ENCODE measurements around the gene PGAM2. TPM values are rescaled to one million over a fixed set of nuclear protein-coding genes. Genes with fewer than 3 reads are reported as not detected.

The PGAM2 gene
- total and polyA plus RNA-seq, 2 of the 4 experiments (the other 2 are of a cell fraction): not detected

GRCh38 chr7:44058759-44059218, 6.6 kb downstream of the PGAM2 start:
- H3K56ac ChIP-seq (ENCODE audit: extremely low read depth, insufficient read depth, low read length): no peak overlapping the region
- H4K8ac ChIP-seq (ENCODE audit: low read depth in 2 of 2, low read length in 2 of 2): no peak overlapping the region
- H3K79me1 ChIP-seq (ENCODE audit: low read depth in 1 of 2, low read length in 2 of 2): peaks cover 15 to 19% of the 10 kb centered on the region in 2 experiments
- peaks cover 29% of the 10 kb centered on the region for H4K20me1 ChIP-seq (ENCODE audit: insufficient read depth, low read length)
- ChIA-PET CTCF (no interaction called here), POLR2A (ENCODE audit: unreplicated experiment) (no interaction called here)
- no peak overlapping the region for H2AK9ac ChIP-seq (replicated peaks; ENCODE audit: low read depth, low read length, poor library complexity)
- H3K27me3 ChIP-seq (ENCODE audit: control insufficient read depth, insufficient read depth, low read length): no peaks in the 10 kb centered on the region
- H2BK120ac ChIP-seq (ENCODE audit: low read depth, low read length): no peak overlapping the region
- H3K4ac ChIP-seq (ENCODE audit: low read depth, low read length): no peak overlapping the region
- no peak overlapping the region for H3K4me2 ChIP-seq (ENCODE audit: low read depth, low read length)
- WGBS, 2 experiments (ENCODE audit: extremely low coverage in 2 of 2, insufficient read length in 1 of 2): no CpG with 5 or more reads among the region's 7 CpGs
- in situ Hi-C loops (cut with MboI; ENCODE audit: low sequenced_read_pairs) (no loop called here), dilution Hi-C loops (cut with HindIII; ENCODE audit: low sequenced_read_pairs, unreplicated experiment) (no loop called here), intact Hi-C loops (cut with micrococcal nuclease) (no loop called here)
- H4K5ac ChIP-seq (ENCODE audit: low read depth, low read length): no peak overlapping the region
- no peaks in the 10 kb centered on the region; the same call in 1 of the 2 replicates for H3K9me1 ChIP-seq (ENCODE audit: insufficient read depth, low read length)
- H4K91ac ChIP-seq (ENCODE audit: insufficient read depth, low read depth, low read length): no peak overlapping the region
- H3K9ac ChIP-seq (ENCODE audit: low read depth, low read length): no peak overlapping the region
- no peak overlapping the region for H3K14ac ChIP-seq (replicated peaks; ENCODE audit: low read depth, low read length)
- H3K18ac ChIP-seq (ENCODE audit: low read depth, low read length): no peak overlapping the region
- H2BK20ac ChIP-seq (ENCODE audit: low read depth, low read length): no peak overlapping the region
- no peak overlapping the region for H3K23ac ChIP-seq (ENCODE audit: low read depth, low read length)
- H3K4me3 ChIP-seq (ENCODE audit: insufficient read depth, low read depth, low read length): no peak overlapping the region
- no peak overlapping the region for H2BK5ac ChIP-seq (ENCODE audit: low read depth, low read length, poor library complexity, severe bottlenecking)
- DNase-seq: no peak
- no peaks in the 10 kb centered on the region for H3K9me3 ChIP-seq (ENCODE audit: control insufficient read depth, insufficient read depth, low read length)
- ATAC-seq (ENCODE audit: low read depth): no peak
- no peaks in the 10 kb centered on the region for H3K4me1 ChIP-seq (ENCODE audit: control insufficient read depth, insufficient read depth, low read length)
- peaks cover 64% of the 10 kb centered on the region for H3K36me3 ChIP-seq (ENCODE audit: control insufficient read depth, insufficient read depth, low read length)
- BruUV-seq (replicated peaks): no TSS peak
- H2BK15ac ChIP-seq (ENCODE audit: low read depth, low read length): no peak overlapping the region
- TF ChIP-seq MAFK (IDR thresholded peaks at IDR 0.05; ENCODE audit: low read depth, low read length): no peak
- no peak for TF ChIP-seq POLR2A (IDR thresholded peaks at IDR 0.05; ENCODE audit: low read depth, low read length)
- no peak for TF ChIP-seq CTCF (conservative IDR thresholded peaks at IDR 0.05; ENCODE audit: low read depth, low read length)
- TF ChIP-seq CEBPB (IDR thresholded peaks at IDR 0.05; ENCODE audit: low read depth, low read length): no peak
- no peak for TF ChIP-seq FOS (IDR thresholded peaks at IDR 0.05; ENCODE audit: low read depth, low read length)
- TF ChIP-seq RAD21 (IDR thresholded peaks at IDR 0.05; ENCODE audit: low read length): no peak
- no peak for TF ChIP-seq NFE2L2 (IDR thresholded peaks at IDR 0.05; ENCODE audit: low read depth, low read length)
- TF ChIP-seq RCOR1 (IDR thresholded peaks at IDR 0.05; ENCODE audit: insufficient replicate concordance, low read length): no peak
- TF ChIP-seq RFX5 (IDR thresholded peaks at IDR 0.05; ENCODE audit: low read depth, low read length): no peak
- no peak for TF ChIP-seq BHLHE40 (IDR thresholded peaks at IDR 0.05; ENCODE audit: low read depth, low read length)
- no peak for TF ChIP-seq CHD1 (IDR thresholded peaks at IDR 0.05; ENCODE audit: low read depth, low read length)
- no peak for TF ChIP-seq ELK1 (IDR thresholded peaks at IDR 0.05; ENCODE audit: borderline replicate concordance, low read depth, low read length)
- TF ChIP-seq SMC3 (IDR thresholded peaks at IDR 0.05; ENCODE audit: low read depth, low read length): no peak
- TF ChIP-seq MAZ (IDR thresholded peaks at IDR 0.05; ENCODE audit: borderline replicate concordance, low read depth, low read length): no peak
- no peak for TF ChIP-seq USF2 (IDR thresholded peaks at IDR 0.05; ENCODE audit: low read depth, low read length)
- no peak for TF ChIP-seq MXI1 (IDR thresholded peaks at IDR 0.05; ENCODE audit: borderline replicate concordance, low read depth, low read length)
- H2AFZ ChIP-seq (replicated peaks; ENCODE audit: low read length, poor library complexity): no peak overlapping the region
- H3K27ac ChIP-seq (ENCODE audit: insufficient read depth, low read length): no peak overlapping the region
- H2AK5ac ChIP-seq (ENCODE audit: low read depth, low read length): no peak overlapping the region
